ENCODE measurements around the gene VLDLR. TPM values are rescaled to one million over a fixed set of nuclear protein-coding genes. Genes with fewer than 3 reads are reported as not detected.

The VLDLR gene
- total and polyA plus RNA-seq, 8 donors, result 2.1 to 110 (median 6.7) TPM

GRCh38 chr9:2624051-2624682 lies 2.6 kb downstream of the VLDLR start:
- Histone ChIP-seq H3K27ac (peak overlapping the region in 4 of 5 donors; percentile 83 to 91 (median 87)), H3K9me3 (no peaks in the 10 kb centered on the region), H3K4me1 (peaks cover 6 to 60% (median 32%) of the 10 kb centered on the region in 4 donors), H3K27me3 (peaks cover 0 to 40% (median 11%) of the 10 kb centered on the region in 3 donors), H3K4me3 (peak overlapping the region in 3 of 4 donors; percentile 83 to 85 (median 85)), H3K36me3 (no peaks in the 10 kb centered on the region)
- no peak for TF ChIP-seq POLR2A (IDR thresholded peaks at IDR 0.05)
- TF ChIP-seq CTCF (IDR thresholded peaks at IDR 0.05), result no peak
- TF ChIP-seq POLR2AphosphoS5 (IDR thresholded peaks at IDR 0.05), result no peak
- TF ChIP-seq EP300 (IDR thresholded peaks at IDR 0.05), result no peak
- WGBS, 5 donors, result 78 to 91% (median 88%) methylated on average over 1 of the region's 1 CpG
- intact Hi-C loops (cut with DNase I; ENCODE audit: low total_unique reads), result no loop called here
- DNase-seq, result no peak

DNA sequence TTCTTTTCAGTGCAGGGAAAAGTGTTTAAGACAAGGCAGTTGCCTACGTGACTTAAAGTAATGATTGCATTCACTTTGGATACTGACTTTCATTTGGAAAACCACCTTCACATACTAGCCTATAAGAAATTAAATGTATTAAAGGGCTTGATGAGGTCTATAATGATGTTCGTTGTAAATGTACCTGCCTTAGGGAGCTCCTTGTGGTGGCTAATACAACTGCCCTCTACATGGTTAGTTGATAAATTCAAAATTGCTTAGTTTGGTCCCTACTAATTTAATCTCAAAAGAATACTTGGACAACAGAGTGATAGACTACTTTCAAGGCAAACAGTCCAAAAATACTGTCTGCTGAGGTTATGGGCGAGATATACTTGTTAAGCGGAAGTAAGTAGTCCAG lies 3.8 kb downstream of the VLDLR start:
- Histone ChIP-seq H3K4me1 (peaks cover 6 to 70% (median 40%) of the 10 kb centered on the region in 4 donors), H3K36me3 (no peaks in the 10 kb centered on the region), H3K27ac (peak overlapping the region in 1 of 5 donors; percentile 31), H3K27me3 (peaks cover 0 to 36% (median 11%) of the 10 kb centered on the region in 3 donors), H3K4me3 (no peak overlapping the region), H3K9me3 (no peaks in the 10 kb centered on the region)
- no peak for DNase-seq
- no peak for TF ChIP-seq CTCF (IDR thresholded peaks at IDR 0.05)
- no peak for TF ChIP-seq EP300 (IDR thresholded peaks at IDR 0.05)
- TF ChIP-seq POLR2AphosphoS5 (IDR thresholded peaks at IDR 0.05), result no peak
- no peak for TF ChIP-seq POLR2A (IDR thresholded peaks at IDR 0.05)
- intact Hi-C loops (cut with DNase I; ENCODE audit: low total_unique reads), result no loop called here
- WGBS, 5 donors, result 86 to 91% (median 89%) methylated on average over 4 of the region's 4 CpGs

DNA sequence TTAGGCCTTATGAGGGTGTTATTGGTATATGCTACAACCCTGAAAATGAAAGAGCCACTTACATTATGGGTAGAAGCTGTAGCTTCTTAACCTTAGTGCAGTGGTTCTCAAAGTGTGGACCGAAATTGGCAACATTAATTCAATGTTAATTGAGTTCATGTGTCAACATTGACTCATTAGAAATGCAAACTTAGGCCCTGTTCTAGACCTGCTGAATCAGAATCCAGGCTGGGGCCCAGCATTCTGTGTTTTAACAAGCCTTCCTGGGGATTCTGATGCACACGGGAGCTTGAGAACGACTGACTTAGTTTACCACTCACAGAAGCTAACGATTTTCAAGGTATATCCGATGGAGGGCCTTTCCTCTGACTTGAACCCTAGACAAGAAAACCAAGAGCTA lies 7.3 kb downstream of the VLDLR start:
- intact Hi-C loops (cut with DNase I; ENCODE audit: low total_unique reads), result no loop called here
- no peak overlapping the region for H3K4me3 ChIP-seq
- TF ChIP-seq EP300 (IDR thresholded peaks at IDR 0.05) (no peak), CTCF (IDR thresholded peaks at IDR 0.05) (no peak), POLR2AphosphoS5 (IDR thresholded peaks at IDR 0.05) (no peak), POLR2A (IDR thresholded peaks at IDR 0.05) (no peak)
- WGBS, 5 donors, result 69 to 81% (median 75%) methylated on average over 5 of the region's 5 CpGs
- peaks cover 0 to 6% (median 0%) of the 10 kb centered on the region in 3 donors for H3K27me3 ChIP-seq
- no peaks in the 10 kb centered on the region for H3K9me3 ChIP-seq
- H3K4me1 ChIP-seq, result peaks cover 0 to 61% (median 25%) of the 10 kb centered on the region in 4 donors
- no peaks in the 10 kb centered on the region for H3K36me3 ChIP-seq
- H3K27ac ChIP-seq, result peak overlapping the region in 2 of 5 donors; percentile 27 to 44
- DNase-seq, result peak in 1 of 2 donors; percentile 34

DNA sequence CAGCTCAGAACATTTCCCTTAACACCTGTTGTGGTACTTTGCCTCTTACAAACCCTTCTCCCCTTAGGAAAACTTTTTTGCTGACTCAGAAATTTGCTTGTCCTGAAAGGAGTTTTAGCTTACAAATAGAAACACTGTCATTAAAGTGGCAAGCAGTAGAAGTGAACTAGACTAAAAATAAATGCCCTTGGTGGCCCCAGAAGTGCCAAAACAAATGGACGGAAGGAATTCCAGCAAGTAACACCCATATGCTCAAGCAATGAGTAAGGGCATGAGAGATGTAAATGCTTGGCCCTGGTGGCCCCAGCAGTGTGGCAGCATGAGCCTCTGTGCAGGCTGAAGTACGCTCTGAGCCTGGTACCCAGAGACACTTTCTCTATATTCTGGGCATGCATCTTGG lies 8.6 kb downstream of the VLDLR start:
- H3K4me3 ChIP-seq, result no peak overlapping the region
- H3K36me3 ChIP-seq, result no peaks in the 10 kb centered on the region
- WGBS, 5 donors, result 58 to 88% (median 77%) methylated on average over 2 of the region's 2 CpGs
- TF ChIP-seq CTCF (IDR thresholded peaks at IDR 0.05) (no peak), EP300 (IDR thresholded peaks at IDR 0.05) (no peak), POLR2A (IDR thresholded peaks at IDR 0.05) (no peak), POLR2AphosphoS5 (IDR thresholded peaks at IDR 0.05) (no peak)
- no peaks in the 10 kb centered on the region for H3K27me3 ChIP-seq
- DNase-seq, result no peak
- intact Hi-C loops (cut with DNase I; ENCODE audit: low total_unique reads), result no loop called here
- H3K4me1 ChIP-seq, result peaks cover 0 to 54% (median 23%) of the 10 kb centered on the region in 4 donors
- H3K27ac ChIP-seq, result peak overlapping the region in 4 of 5 donors; percentile 27 to 44 (median 38)
- H3K9me3 ChIP-seq, result no peaks in the 10 kb centered on the region
